CD4-positive, alpha-beta T cell (primary cell): ENCODE results near the gene DHX15. TPM values are rescaled to one million over a fixed set of nuclear protein-coding genes. Genes with fewer than 3 reads are reported as not detected.

Source experiments
- ATAC-seq: fragments of 200-7000 bp; cut with Tn5 transposase; one replicate; pipeline ENCODE4 v1.10.0; 2022; ENCODE audit warnings: mild to moderate bottlenecking; ENCODE audit not compliant: poor library complexity
- CTCF ChIA-PET: fragments of 350-600 bp; sonication (Branson Sonifier 250); formaldehyde crosslinking; loops from one replicate; lab custom pipeline; 2021; ENCODE audit warnings: antibody characterized with exemption, inconsistent platforms; lab: Charles Lee
- POLR2A ChIA-PET: fragments of 350-600 bp; sonication (Branson Sonifier 250); formaldehyde crosslinking; loops from one replicate; lab custom pipeline; 2021; ENCODE audit warnings: antibody characterized with exemption, inconsistent platforms; lab: Charles Lee
- DNase-seq, 14 experiments: peaks; one replicate each; pipeline ENCODE4 v3.0.0-alpha.2; 2013 to 2020; ENCODE audit warnings: mixed read lengths in 2 of 14
- H3K27ac ChIP-seq, 2 donors: one replicate each; pipeline versions ENCODE4 v1.5.1 to v1.7.0; 2013; ENCODE audit warnings: low read length in 2 of 2, low read depth in 1 of 2, mild to moderate bottlenecking in 1 of 2
- H3K27me3 ChIP-seq, 2 experiments: 1 replicate in 1 of 2; 2 replicates in 1 of 2; pipeline versions ENCODE4 v1.6.1 to v1.7.0; 2013; ENCODE audit warnings: low read length in 2 of 2, control low read depth in 1 of 2, mild to moderate bottlenecking in 1 of 2, moderate library complexity in 1 of 2; ENCODE audit not compliant: insufficient read depth in 2 of 2, control insufficient read depth in 1 of 2
- H3K36me3 ChIP-seq: one replicate; pipeline ENCODE4 v1.6.1; 2013; ENCODE audit warnings: low read length, control low read depth; ENCODE audit not compliant: insufficient read depth
- H3K4me1 ChIP-seq: one replicate; pipeline ENCODE4 v1.6.1; 2013; ENCODE audit warnings: low read length, control low read depth; ENCODE audit not compliant: insufficient read depth
- H3K4me3 ChIP-seq: one replicate; pipeline ENCODE4 v1.5.1; 2013; ENCODE audit warnings: mild to moderate bottlenecking, low read length, moderate library complexity
- H3K9me3 ChIP-seq, 2 experiments: 1 replicate in 1 of 2; 2 replicates in 1 of 2; pipeline versions ENCODE4 v1.6.1 to v1.7.0; 2013; ENCODE audit warnings: low read length in 2 of 2, mild to moderate bottlenecking in 2 of 2, control low read depth in 1 of 2, moderate library complexity in 1 of 2; ENCODE audit not compliant: control insufficient read depth in 1 of 2, insufficient read depth in 1 of 2
- H3K27ac Mint-ChIP-seq: one replicate; pipeline ENCODE4 v1.8.0; 2020; ENCODE audit warnings: mixed read lengths
- H3K27me3 Mint-ChIP-seq: one replicate; pipeline ENCODE4 v1.8.0; 2021; ENCODE audit warnings: mixed read lengths
- H3K36me3 Mint-ChIP-seq: one replicate; pipeline ENCODE4 v1.8.0; 2021; ENCODE audit warnings: low read depth, mixed read lengths
- H3K4me1 Mint-ChIP-seq: one replicate; pipeline ENCODE4 v1.8.0; 2021; ENCODE audit warnings: low read depth, mixed read lengths
- H3K4me3 Mint-ChIP-seq: one replicate; pipeline ENCODE4 v1.8.0; 2020; ENCODE audit warnings: mild to moderate bottlenecking, mixed read lengths
- H3K9me3 Mint-ChIP-seq: one replicate; pipeline ENCODE4 v1.8.0; 2020; ENCODE audit warnings: mixed read lengths
- CTCF ChIP-seq: fragments of 200-600 bp; IDR thresholded peaks from one replicate; pipeline ENCODE4 v1.8.0; 2022; ENCODE audit warnings: antibody characterized with exemption, mild to moderate bottlenecking
- intact Hi-C, 2 experiments: fragments of 100-400 bp; cut with DNase I in 1 of 2; cut with micrococcal nuclease in 1 of 2; formaldehyde crosslinking; loops; one replicate each; pipeline versions ENCODE4 v1.15.1 to v1.9.0; 2023 to 2025; cut with DNase I, micrococcal nuclease
- total RNA-seq, 174 experiments: library from RNA in 2 of 174; stranded (reverse) in 2 of 174; gene quantifications; one replicate each; pipeline ENCODE4 v1.2.3 and lab custom pipeline; 2021 to 2026

DHX15 gene
- total RNA-seq, 2 experiments from 2014 or later: 208 to 209 TPM

- H3K4me1 Mint-ChIP-seq: peaks cover 8% of the 10 kb centered on the region
- ATAC-seq (no peak), DNase-seq (no peak)
- no peaks in the 10 kb centered on the region for H3K9me3 Mint-ChIP-seq
- no peaks in the 10 kb centered on the region for H3K9me3 ChIP-seq
- H3K4me3 Mint-ChIP-seq: no peak overlapping the region
- H3K27me3 ChIP-seq: no peaks in the 10 kb centered on the region
- H3K4me3 ChIP-seq: no peak overlapping the region
- ChIA-PET POLR2A (no interaction called here), CTCF (no interaction called here)
- intact Hi-C loops: no loop called here
- H3K27ac ChIP-seq: no peak overlapping the region
- no peaks in the 10 kb centered on the region for H3K4me1 ChIP-seq
- H3K36me3 ChIP-seq: peaks cover 13% of the 10 kb centered on the region
- H3K27me3 Mint-ChIP-seq: no peaks in the 10 kb centered on the region
- H3K36me3 Mint-ChIP-seq: peaks cover 40% of the 10 kb centered on the region
- H3K27ac Mint-ChIP-seq: no peak overlapping the region
- TF ChIP-seq CTCF: no peak
Measured at GRCh38 chr4:24516926-24517325, 67.4 kb downstream of the DHX15 start.

- Histone ChIP-seq H3K9me3 (no peaks in the 10 kb centered on the region), H3K36me3 (peaks cover 13% of the 10 kb centered on the region), H3K27me3 (no peaks in the 10 kb centered on the region), H3K27ac (no peak overlapping the region), H3K4me1 (no peaks in the 10 kb centered on the region), H3K4me3 (no peak overlapping the region)
- H3K4me3 Mint-ChIP-seq: no peak overlapping the region
- no peak for TF ChIP-seq CTCF
- peaks cover 30% of the 10 kb centered on the region for H3K36me3 Mint-ChIP-seq
- no peaks in the 10 kb centered on the region for H3K4me1 Mint-ChIP-seq
- no peaks in the 10 kb centered on the region for H3K9me3 Mint-ChIP-seq
- ChIA-PET CTCF (interaction anchor here (0.7 kb wide), 1 partner anchor 435 kb away, joined by 3 read pairs; no protein-coding TSS in a partner anchor), POLR2A (interaction anchor here (1.6 kb wide), 1 partner anchor 69 kb away, joined by 3 read pairs; the partner anchor contains the start of gene DHX15)
- no peak for ATAC-seq
- H3K27ac Mint-ChIP-seq: no peak overlapping the region
- intact Hi-C loops: no loop called here
- no peak for DNase-seq
- no peaks in the 10 kb centered on the region for H3K27me3 Mint-ChIP-seq
Measured at GRCh38 chr4:24515698-24516097, 68.7 kb downstream of the DHX15 start.

GRCh38 chr4:24514808-24515207 lies 69.5 kb downstream of the DHX15 start:
- H3K9me3 Mint-ChIP-seq: no peaks in the 10 kb centered on the region
- intact Hi-C loops: no loop called here
- Histone ChIP-seq H3K27me3 (no peaks in the 10 kb centered on the region), H3K36me3 (peaks cover 7% of the 10 kb centered on the region), H3K4me1 (no peaks in the 10 kb centered on the region), H3K27ac (no peak overlapping the region), H3K9me3 (no peaks in the 10 kb centered on the region), H3K4me3 (no peak overlapping the region)
- no peak overlapping the region for H3K4me3 Mint-ChIP-seq
- ChIA-PET CTCF (interaction anchor here (0.7 kb wide), 1 partner anchor 25 kb away, joined by 3 read pairs; no protein-coding TSS in a partner anchor), POLR2A (interaction anchor here (1.6 kb wide), 1 partner anchor 69 kb away, joined by 3 read pairs; the partner anchor contains the start of gene DHX15)
- H3K27me3 Mint-ChIP-seq: no peaks in the 10 kb centered on the region
- TF ChIP-seq CTCF: no peak
- no peaks in the 10 kb centered on the region for H3K4me1 Mint-ChIP-seq
- no peak for DNase-seq
- H3K36me3 Mint-ChIP-seq: peaks cover 26% of the 10 kb centered on the region
- ATAC-seq: no peak
- H3K27ac Mint-ChIP-seq: no peak overlapping the region
